Endometrial microvascular endothelial cells (primary cell): Measurements from ENCODE around the gene TMUB2. TPM values are rescaled to one million over a fixed set of nuclear protein-coding genes. Genes with fewer than 3 reads are reported as not detected.

Experiments
- in situ Hi-C: cut with HindIII; loops from 2 replicates; pipeline ENCODE4 v1.10.0; 2017; ENCODE audit warnings: low sequenced_read_pairs, low pct_unique_long_range_greater_than_20kb; ENCODE audit errors: inconsistent ontology term
- total RNA-seq: library from RNA; depleted of rRNA; stranded (reverse); fragments of >200 nt; gene quantifications from one replicate; pipeline ENCODE4 v1.2.3, GENCODE V29; 2015; ENCODE audit errors: inconsistent ontology term

Gene TMUB2
- total RNA-seq, 1 donor from 2014 or later, result 49.2 TPM

GRCh38 chr17:44199553-44200477 is 13.0 kb downstream of the TMUB2 start, which contains the start of gene ATXN7L3:
ATXN7L3 (minus strand) TSS chr17:44199884; CDS start chr17:44198070, 1,814 bp downstream.
- in situ Hi-C loops, result loop anchor here (10.0 kb wide), 1 partner anchor 125 kb away; the partner anchor contains the start of gene SLC25A39

GRCh38 chr17:44200478-44201155 is 13.8 kb downstream of the TMUB2 start:
- in situ Hi-C loops, result loop anchor here (10.0 kb wide), 1 partner anchor 124 kb away; the partner anchor contains the start of gene SLC25A39

GRCh38 chr17:44202756-44203155 is 16.0 kb downstream of the TMUB2 start:
- in situ Hi-C loops, result loop anchor here (10.0 kb wide), 1 partner anchor 122 kb away; the partner anchor contains the start of gene SLC25A39

- in situ Hi-C loops, result loop anchor here (10.0 kb wide), 1 partner anchor 121 kb away; the partner anchor contains the start of gene SLC25A39
These were observed 17.1 kb downstream of the TMUB2 start for GRCh38 chr17:44203731-44204440.

GRCh38 chr17:44204441-44204882 is 17.7 kb downstream of the TMUB2 start:
- in situ Hi-C loops, result loop anchor here (10.0 kb wide), 1 partner anchor 120 kb away; the partner anchor contains the start of gene SLC25A39

GRCh38 chr17:44205962-44206824 is 19.4 kb downstream of the TMUB2 start:
- in situ Hi-C loops, result loop anchor here (10.0 kb wide), 1 partner anchor 119 kb away; the partner anchor contains the start of gene SLC25A39

GRCh38 chr17:44206825-44207155 is 20.0 kb downstream of the TMUB2 start:
- in situ Hi-C loops, result loop anchor here (10.0 kb wide), 1 partner anchor 118 kb away; the partner anchor contains the start of gene SLC25A39

GRCh38 chr17:44207319-44207718 is 20.5 kb downstream of the TMUB2 start:
- in situ Hi-C loops, result loop anchor here (10.0 kb wide), 1 partner anchor 117 kb away; the partner anchor contains the start of gene SLC25A39

- in situ Hi-C loops, result loop anchor here (10.0 kb wide), 1 partner anchor 117 kb away; the partner anchor contains the start of gene SLC25A39
These were observed 21.0 kb downstream of the TMUB2 start for GRCh38 chr17:44207743-44208142.

- in situ Hi-C loops, result loop anchor here (10.0 kb wide), 1 partner anchor 115 kb away; the partner anchor contains the start of gene SLC25A39
These were observed 23.1 kb downstream of the TMUB2 start for GRCh38 chr17:44209786-44210341.

GRCh38 chr17:44210342-44211192 is 23.8 kb downstream of the TMUB2 start:
- in situ Hi-C loops, result no loop called here

- in situ Hi-C loops, result no loop called here
These were observed 24.8 kb downstream of the TMUB2 start for GRCh38 chr17:44211281-44212265.

GRCh38 chr17:44212507-44213402 is 26.0 kb downstream of the TMUB2 start:
- in situ Hi-C loops, result no loop called here

- in situ Hi-C loops, result no loop called here
These were observed 26.8 kb downstream of the TMUB2 start for GRCh38 chr17:44213403-44214229.
